Prostate gland (tissue), 1 donor: ENCODE measurements around the gene AKNA.
"Not testable (repeated sequence)": the region's sequence is repeated elsewhere in the genome, so short reads cannot be mapped to it uniquely, and the experiment has no call there.

Experiments used
- POLR2A ChIP-seq: fragments of 450-650 bp; IDR thresholded peaks from one replicate; pipeline ENCODE4 v1.6.1; 2016; ENCODE audit warnings: antibody characterized with exemption, mild to moderate bottlenecking
- POLR2AphosphoS5 ChIP-seq: sonication (generic); formaldehyde crosslinking; IDR thresholded peaks from one replicate; pipeline ENCODE4 v1.6.1; 2017; ENCODE audit warnings: antibody characterized with exemption

DNA sequence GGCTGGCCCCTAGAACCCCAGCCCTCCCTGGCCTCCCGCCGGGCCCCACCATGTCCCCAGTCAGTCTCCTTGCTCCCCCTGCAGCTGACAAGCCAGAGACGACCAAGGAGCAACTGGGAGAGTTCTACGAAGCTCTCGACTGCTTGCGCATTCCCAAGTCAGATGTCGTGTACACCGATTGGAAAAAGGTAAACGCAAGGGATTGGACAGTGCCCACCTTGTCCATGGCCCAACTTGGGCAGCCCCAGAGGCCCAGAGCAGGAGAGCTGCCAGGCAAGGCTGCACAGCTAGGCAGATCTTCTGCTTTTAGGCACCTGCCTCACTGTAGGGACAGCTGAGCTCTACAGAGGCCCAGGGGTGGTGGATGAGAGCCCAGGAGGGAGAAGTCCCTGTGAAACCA lies 62.8 kb downstream of the AKNA start:
- TF ChIP-seq POLR2AphosphoS5, POLR2A: not testable (repeated sequence)
